G401 (cell line): ENCODE measurements around the gene DHRS3. TPM values are rescaled to one million over a fixed set of nuclear protein-coding genes. Genes with fewer than 3 reads are reported as not detected.
"Not testable (repeated sequence)": the region's sequence is repeated elsewhere in the genome, so short reads cannot be mapped to it uniquely, and the experiment has no call there.

ENCODE experiments used
- DNase-seq: peaks from one replicate; pipeline ENCODE4 v3.0.0-alpha.2; 2015; ENCODE audit warnings: low spot score
- in situ Hi-C: cut with HindIII; loops from 2 replicates; pipeline ENCODE4 v1.10.0; 2016; ENCODE audit warnings: low sequenced_read_pairs, mixed read lengths
- total RNA-seq: library from RNA; depleted of rRNA; stranded (reverse); fragments of >200 nt; shearing (Covaris generic); gene quantifications from 2 replicates; pipeline ENCODE4 v1.2.3, GENCODE V29; 2014; rRNA removed

The DHRS3 gene
- 9.1 and 13.5 TPM in 2 replicates for total RNA-seq

GRCh38 chr1:12617901-12618660, at the start of gene DHRS3:
Gene DHRS3 (minus strand): TSS chr1:12618210. CDS start chr1:12617348, 862 bp downstream.
- in situ Hi-C loops: no loop called here
- peak; percentile 34 for DNase-seq

DNA sequence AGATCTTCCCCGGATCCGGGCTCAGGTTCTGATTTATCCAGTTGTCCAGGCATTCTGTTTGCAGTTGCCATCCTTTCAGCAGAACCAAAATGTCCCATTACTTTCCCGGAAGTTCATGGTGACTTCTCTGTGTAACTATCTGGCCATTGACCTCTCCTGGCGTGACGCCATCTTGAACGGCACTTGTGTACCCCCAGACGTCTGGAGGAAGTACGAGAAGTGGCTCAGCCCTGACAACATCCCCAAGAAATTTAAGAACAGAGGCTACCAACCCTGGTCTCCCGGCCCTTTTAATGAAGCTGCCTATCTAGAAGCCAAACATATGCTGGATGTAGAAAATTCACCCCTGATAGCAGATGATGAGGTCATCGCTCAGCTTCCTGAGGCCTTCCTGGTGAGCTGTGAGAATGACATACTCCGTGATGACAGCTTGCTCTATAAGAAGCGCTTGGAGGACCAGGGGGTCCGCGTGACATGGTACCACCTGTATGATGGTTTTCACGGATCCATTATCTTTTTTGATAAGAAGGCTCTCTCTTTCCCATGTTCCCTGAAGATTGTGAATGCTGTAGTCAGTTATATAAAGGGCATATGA, 48.2 kb upstream of the DHRS3 start:
- DNase-seq: no peak
- in situ Hi-C loops: no loop called here

DNA sequence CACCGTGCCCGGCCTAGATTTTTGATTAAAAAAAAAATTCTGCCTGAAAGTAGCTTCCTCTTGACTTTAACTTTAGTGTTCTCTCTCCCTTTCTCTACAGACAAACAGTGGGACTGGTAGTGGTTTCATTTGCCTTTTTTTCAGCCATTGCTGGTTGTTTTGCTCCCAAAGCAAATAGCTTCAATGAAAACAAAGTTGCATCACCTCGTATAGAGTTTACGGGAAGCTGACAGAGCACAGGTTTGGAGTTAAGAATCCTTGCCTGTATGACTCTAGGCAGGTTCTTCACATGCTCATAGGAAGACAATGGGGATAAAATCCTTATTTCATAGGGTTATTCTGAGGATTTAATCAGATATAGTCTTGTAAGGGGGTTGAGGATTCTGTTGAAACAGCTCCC, 47.5 kb upstream of the DHRS3 start:
- DNase-seq: no peak
- in situ Hi-C loops: no loop called here

DNA sequence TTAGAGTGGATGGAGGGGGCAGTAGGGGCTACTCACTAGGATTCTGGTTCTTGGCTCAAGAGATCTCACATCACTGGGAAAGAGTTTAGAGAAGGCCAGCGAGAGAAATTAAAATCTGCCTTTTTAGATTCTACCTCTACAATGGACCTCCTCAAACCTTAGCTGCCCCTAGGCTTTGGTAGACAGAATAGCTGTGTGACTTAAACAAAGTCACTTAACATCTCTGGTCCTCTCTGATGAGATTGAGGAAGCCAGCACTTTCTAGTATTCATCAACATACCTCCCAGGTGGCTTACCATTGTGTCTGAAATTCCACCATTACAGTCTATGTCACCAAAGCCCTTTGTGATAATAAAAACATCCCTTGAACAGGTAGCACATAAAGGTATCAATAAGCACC, 44.5 kb upstream of the DHRS3 start:
- no peak for DNase-seq
- in situ Hi-C loops: no loop called here

GRCh38 chr1:12661606-12662219, 43.7 kb upstream of the DHRS3 start:
- DNase-seq: no peak
- in situ Hi-C loops: no loop called here

DNA sequence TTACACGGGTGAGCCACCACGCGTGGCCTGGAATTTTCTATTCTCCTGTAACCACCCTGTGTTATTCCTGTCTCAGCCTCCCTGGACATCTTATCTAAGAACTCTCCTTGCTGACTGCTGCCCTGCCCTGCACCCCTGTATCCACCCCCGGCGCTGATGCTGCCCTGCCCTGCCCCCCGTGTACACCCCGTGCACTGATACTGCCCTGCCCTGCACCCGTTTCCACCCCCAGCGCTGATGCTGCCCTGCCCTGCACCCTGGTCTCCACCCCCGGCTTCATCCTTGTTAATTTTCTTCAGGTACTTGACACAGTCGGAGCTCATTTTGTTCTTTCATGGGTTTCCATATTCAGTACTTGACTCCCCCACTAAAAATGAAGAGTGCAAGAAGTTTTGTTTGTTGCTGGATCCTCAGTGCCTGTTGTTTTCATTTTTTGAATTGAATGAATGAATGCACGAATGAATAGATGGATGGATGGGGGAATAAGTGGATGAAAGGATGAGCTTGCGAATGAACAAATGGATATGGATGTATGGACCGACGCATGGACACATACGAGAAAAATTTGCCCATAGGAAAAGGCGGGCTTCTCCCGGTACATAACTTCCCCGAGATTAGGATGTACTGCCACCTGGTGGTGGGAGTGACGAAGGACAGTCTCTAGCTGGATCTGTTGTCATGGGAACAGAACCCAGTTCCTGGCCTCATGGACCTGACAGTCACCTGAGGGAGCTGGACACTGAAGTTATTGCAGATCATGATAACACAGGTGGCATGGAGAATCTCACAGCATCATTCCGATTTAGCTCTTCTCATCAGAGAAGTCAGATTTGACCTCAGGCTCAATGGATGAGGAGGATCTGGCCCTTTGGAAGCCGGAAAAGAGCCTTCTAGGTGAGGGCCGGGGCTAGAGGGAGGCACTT, 40.8 kb upstream of the DHRS3 start:
- DNase-seq: peak; percentile 34
- in situ Hi-C loops: no loop called here

GRCh38 chr1:12657885-12658512, 40.0 kb upstream of the DHRS3 start:
- in situ Hi-C loops, DNase-seq: not testable (repeated sequence)

GRCh38 chr1:12657060-12657884, 39.3 kb upstream of the DHRS3 start:
- in situ Hi-C loops: no loop called here

DNA sequence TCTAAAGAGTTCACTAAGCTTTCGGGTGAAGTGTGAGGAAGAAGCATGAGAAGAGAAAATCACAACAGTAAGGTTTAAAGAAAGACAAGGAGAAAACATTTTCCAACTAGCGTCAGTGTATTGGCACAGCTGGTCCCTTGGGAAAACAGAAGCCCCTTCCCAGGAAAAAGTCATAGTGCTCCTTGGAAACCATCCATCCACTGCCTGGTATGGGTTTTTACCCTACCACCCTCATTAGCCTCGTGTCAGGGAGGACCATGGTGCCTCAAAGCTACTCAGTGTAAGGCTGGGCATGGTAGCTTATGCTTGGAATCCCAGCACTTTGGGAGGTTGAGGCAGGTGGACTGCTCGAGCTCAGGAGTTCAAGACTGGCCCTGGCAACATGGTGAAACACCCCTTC, 38.6 kb upstream of the DHRS3 start:
- no peak for DNase-seq
- in situ Hi-C loops: no loop called here

More at GRCh38 chr1:12657060-12657884, 39.3 kb upstream of the DHRS3 start:
- no peak for DNase-seq

DNA sequence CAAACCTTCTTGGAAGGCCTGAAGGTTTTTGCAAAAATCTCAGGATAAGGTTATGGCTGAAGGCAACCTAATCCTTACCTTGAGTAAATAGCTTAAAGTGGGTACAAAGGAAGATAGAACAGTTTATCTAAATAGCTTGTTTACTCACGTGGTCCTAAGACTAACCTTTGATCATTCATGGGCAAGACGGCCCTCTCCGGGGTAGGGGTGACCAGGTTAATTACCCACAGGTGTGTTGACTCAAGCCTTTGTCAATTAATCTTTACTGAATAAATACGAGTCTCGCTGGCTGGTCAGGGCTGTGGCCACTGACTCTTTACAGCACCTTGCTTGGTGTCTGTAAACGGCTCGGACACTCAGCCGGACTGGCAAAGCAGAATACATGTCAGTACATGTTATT, 36.6 kb upstream of the DHRS3 start:
- in situ Hi-C loops: no loop called here
- no peak for DNase-seq

- in situ Hi-C loops: no loop called here
- no peak for DNase-seq
These were observed 36.1 kb upstream of the DHRS3 start for GRCh38 chr1:12654004-12654567.

GRCh38 chr1:12649971-12650421, 32.0 kb upstream of the DHRS3 start:
- DNase-seq: no peak
- in situ Hi-C loops: no loop called here

GRCh38 chr1:12648741-12649140, 30.7 kb upstream of the DHRS3 start:
- in situ Hi-C loops: no loop called here
- DNase-seq: no peak

DNA sequence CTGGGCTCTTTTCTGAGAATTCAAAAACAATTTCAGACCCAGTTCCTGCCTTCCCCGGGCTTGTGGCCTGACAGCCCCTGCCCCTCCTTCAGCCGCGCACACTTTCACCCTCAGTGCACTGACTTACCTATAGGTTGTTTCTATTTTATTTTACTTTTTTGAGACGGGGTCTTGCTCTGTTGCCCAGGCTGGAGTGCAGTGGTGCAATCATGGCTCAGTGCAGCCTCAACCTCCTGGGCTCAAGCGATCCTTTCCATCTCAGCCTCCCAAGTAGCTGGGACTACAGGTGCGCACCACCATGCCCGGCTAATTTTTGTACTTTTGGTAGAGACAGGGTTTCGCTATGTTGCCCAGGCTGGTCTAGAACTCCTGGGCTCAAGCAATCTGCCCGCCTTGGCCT, 27.4 kb upstream of the DHRS3 start:
- in situ Hi-C loops, DNase-seq: not testable (repeated sequence)

DNA sequence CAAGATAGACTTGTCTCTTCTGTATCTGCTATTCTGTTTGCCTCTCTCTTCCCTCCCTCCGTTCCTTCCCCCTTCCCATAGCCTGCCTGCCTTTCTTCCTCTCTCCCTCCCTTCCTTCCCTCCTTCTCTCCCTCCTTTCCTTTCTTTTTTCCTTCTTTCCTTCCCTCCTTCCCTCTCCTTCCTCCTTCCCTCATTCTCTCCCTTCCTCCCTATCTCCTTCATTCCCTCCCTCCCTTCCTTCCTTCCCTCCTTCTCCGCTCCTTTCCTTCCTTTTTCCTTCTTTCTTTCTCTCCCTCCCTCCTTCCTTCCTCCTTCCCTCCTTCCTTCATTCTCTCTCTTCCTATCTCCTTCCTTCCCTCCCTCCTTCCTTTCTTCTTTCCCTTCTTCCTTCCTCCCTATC, 26.8 kb upstream of the DHRS3 start:
- DNase-seq: no peak

GRCh38 chr1:12644237-12644636, 26.2 kb upstream of the DHRS3 start:
- no peak for DNase-seq
- in situ Hi-C loops: no loop called here

More for the DNA sequence above, 26.8 kb upstream of the DHRS3 start:
- in situ Hi-C loops: no loop called here

DNA sequence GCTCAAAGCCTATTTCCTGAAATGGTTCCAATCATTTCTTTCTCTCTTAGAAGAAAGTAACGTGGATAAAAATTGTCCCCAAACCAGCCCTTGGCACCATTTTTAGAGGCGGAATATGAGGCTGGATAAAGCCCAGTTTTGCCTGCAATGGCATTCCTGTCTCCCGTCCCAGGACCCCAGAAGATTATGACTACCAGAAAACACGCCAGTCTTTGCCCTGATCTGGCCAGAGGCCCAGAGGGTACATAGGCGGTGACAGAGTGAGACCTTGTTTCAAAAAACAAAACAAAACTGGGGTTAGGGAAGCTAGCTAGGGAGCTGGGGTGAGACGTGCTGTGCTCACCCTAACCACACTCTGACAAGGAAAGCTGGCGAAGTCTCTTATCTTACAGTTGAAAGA, 25.8 kb upstream of the DHRS3 start, which contains the start of gene AADACL4:
Gene AADACL4 (plus strand): TSS at position 301 of the 400 bp plus-strand sequence. CDS start 462 bp downstream, outside the sequence.
- DNase-seq: no peak
- in situ Hi-C loops: no loop called here

GRCh38 chr1:12643079-12643478, 25.1 kb upstream of the DHRS3 start:
- DNase-seq: no peak
- in situ Hi-C loops: no loop called here
